ENCODE data around the gene SHISAL1.

SHISAL1 gene

DNA sequence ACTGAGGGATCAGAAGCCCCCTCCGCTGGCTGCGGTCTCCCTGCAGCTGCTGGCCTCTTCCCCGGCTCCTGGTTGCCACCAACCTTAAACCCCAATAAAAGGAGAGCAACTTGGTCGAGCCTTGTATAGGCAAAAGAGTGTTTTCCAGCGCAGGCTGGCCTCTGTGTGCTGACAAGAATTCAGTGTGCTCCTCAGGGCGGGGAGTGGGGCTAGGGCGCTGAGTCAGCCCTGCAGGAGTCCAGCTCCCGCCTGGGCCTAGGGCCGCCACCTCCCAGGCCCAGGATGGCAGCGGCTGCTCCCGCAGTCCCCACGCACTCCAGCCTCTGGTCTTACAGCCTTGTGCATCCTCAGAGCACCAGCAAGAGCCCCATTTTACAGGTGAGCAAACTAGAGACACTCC is at the start of gene SHISAL1:
TSS of gene SHISAL1 (minus strand) at position 186 of the 400 bp plus-strand sequence. CDS start 12,006 bp downstream, outside the sequence.
- DNase-seq = no peak

DNA sequence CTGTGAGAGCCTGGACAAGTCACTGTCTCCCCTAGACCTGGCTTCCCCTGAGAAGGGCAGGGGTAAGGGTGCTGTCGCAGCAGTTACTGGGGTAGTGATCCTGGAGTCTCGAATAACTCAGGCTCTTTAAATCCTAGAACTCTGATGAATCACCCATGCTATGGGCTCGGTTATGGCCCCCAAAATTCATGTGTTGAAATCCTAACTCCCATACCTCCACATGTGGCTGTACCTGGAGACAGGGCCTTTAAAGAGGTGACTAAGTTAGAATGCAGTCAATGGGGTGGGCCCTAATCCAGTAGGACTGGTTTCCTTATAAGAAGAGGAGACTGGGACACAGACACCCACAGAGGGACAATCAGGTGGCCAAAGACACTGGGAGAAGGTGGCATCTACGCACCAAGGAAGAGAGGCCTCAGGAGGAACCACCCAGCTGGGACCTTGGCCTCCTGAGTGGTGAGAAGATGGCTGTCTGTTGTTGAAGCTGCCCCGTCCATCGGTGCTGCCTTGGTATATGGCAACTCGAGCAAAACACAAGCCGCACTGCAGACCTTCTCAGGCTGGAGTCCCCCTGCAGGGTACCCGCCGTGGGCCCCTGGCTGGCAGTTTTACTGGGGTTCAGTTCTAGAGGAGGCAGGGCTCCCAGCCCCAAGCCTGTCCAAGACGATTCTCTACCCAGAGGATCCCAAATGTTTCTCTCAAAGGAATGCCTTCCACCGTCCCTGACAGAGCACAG is 48.8 kb upstream of the SHISAL1 start:
- DNase-seq = no peak

DNA sequence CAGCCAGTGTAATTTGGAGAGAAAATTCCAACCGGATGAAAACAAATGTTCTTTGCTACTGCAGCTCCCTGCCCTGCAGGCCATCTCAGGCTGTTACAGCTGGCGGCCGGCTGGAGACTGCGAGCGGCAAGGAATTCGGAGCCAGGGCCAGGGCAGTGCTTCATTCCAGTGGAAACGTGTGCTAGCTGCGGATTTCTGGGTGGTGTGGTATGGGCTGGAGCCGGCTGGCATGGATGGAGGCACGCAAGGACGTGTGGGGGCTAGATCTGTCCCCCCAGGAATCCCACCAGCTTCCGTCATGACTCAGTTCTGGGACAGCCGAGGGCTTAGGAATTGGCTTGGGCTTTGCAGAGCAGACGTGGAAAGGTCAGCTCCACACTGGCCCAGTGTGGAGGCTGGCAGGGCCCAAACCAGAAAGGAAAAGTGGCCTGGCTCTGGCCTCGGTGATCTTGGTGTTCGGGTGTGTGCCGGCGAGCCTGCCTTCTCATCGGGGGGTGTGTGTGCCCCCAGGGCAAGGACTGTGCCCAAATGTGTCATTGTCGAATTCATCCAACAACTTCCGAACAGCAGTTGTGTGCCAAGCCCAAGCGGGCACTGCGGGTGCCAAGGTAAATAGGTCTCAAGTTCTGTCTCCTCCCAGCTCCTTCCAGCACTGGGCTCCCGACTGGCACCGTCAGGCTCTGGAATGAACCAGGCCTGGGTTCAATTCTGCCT is 48.1 kb upstream of the SHISAL1 start:
- DNase-seq = no peak

DNA sequence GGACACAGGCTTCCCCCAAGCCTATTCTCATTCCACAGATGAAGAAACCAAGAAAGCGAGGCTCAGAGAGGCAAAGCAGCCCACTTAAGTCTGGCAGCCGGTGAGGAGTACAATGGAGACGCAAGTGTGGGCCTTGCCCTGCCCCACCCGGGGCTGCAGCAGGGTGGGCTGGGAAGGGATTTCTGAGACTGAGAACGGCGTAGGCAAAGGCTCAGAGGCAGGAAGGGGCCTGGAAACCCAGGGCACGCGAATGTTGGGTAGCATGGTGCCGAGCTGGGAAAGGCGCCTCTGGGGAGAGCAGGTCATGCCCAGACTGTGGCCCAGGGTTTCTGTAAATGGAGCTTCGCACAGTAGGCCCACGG is 47.5 kb upstream of the SHISAL1 start:
- DNase-seq = no peak

DNA sequence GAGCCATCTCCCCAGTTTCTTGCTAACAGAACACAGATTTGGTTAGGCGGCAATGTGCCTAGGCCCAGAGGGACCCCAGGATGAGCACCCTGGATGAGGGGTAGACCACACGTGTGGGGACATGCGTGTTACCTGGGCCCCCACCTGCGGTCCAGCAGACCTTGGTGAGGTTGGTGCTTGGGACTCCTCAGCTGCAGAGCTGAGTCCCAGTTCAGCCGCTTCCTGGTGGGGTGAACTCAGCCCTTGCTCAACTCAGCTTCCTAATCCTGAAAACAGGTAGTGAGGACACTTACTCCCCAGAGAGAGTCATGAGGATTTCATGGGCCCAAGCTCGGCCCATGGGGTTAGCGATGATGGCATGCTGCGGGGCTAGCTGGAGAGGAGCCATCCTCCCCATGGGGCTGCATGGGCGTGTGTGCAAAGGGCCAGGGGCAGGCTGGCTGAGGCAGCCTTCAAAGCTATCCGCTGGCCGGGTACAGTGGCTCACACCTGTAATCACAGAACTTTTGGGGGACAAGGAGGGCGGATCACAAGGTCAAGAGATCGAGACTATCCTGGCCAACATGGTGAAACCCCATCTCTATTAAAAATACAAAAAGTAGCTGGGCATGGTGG is 46.9 kb upstream of the SHISAL1 start:
- DNase-seq = no peak

DNA sequence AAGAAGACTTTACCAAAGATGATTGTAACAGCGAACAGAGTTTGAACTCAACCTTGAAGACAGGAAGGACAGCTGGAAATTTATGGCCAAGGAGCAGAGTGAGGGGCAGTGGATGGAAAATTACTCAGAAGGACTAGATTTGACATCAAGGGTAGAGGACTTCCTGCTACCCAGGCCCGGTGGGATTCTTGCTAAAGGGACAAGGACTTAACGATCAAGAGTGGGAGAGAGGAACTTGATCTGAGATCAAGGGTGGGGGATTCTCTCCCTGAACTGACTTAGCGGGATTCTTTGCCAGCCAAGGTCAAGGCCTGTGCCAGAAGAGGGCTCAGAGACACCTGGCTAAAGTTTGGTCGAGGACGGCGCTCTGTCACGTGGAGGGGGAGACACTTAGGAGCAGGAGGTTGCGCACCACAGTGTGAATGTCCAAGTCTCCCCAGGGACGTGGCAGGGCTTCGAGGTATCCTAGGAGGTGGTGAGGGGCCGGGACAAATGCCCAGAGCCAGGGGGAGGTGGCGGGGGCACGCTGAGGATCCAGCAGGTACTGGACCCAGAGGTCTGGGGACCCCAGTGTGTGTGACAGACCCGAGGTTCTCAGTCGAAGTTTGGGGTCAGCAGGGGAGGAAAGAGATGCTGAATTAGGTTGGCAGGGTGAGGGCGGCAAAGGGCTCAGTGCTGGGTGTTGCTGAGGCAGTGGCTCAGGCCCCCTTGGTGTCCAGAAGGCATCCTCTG is 46.1 kb upstream of the SHISAL1 start:
- no peak for DNase-seq

DNA sequence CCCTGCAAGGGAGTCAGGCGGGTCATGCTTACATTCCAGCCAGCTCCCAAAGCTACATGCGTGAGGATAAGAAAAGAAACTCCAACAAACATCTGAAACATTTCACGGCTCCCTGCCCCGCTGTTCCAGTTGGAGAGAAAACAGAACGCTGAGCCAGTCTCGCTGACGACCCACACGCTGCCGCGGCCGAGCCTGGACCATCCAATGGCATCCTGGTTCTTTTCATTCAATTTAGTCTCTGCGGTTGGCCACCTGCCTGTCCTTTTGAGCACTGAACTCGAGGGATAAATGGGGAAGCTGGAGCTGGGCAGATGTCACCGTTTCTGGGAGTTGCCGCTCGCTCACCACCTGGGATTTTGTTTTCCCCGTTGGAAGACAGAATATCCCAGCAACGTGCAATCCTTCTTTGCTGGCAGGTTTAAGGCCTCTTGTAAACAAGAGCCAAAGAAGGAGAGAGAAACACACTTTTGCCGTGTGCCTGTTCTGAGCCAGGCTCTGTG is 45.3 kb upstream of the SHISAL1 start:
- DNase-seq = no peak

DNA sequence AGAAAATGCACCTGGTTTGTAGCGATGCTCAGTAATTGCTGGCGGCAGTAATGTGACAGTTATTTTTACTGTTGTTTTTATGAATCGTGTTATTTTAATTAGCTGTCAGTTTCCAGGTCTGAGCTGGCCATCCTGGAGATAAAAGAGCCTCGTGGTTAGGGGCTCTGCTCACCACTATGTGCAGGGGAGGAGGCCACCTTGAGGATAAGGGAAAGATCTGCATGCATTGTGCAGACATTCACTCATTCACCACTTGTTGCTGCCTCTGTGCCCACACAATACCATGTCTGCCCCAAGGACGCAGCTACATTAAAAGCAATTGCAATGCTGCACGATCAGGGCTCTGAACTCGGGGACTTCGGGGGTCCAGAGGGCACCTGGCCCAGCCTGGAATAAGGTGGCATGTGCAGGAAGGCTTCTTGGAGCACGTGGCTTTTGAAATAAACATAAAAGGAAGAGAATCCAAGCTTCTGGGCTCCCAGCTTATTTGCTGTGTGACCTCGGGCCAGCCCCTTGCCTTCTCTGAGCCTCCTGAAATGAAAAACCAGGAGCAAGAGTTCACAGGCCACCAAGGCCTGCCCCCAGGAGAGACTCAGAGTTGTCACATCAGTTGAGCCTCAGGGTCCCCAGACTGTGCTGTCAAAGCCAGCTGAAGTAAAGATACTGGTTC is 44.7 kb upstream of the SHISAL1 start:
- no peak for DNase-seq

DNA sequence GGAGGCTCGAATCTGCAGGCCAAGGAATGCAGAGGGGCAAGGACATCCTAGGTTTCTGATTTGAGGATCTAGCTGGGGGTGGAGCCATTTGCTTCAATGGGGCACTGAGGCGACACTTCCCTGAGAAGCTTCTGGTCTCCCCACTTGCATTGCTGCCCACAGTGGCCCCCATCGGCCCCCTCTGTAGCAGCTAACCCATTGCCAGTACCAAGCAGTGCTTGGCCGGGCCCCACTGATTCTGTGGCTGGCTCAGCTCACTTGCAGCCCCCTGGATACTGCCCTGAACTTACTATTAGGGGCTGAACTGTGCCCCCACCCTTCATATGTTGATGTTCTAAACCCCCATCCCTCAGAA is 42.9 kb upstream of the SHISAL1 start:
- DNase-seq = no peak

DNA sequence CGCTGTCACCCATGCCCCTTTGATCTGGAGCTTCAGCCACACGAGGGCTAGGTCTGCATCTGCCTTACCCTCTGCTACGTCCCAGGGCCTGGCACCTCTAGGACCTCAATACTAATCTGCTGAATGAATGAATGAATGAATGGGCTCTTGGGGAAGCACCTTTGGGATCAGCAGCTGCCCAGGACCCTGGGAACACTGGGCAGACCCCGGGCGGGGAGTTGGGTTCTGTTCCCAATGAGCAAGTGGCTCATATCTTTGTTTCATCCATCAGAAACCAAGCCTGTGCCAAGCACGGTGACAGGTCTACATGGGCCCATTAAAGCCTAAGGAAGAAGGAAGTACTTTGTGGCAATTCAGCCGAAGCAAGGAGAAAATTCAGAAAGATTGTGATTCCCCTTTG is 41.5 kb upstream of the SHISAL1 start:
- no peak for DNase-seq

DNA sequence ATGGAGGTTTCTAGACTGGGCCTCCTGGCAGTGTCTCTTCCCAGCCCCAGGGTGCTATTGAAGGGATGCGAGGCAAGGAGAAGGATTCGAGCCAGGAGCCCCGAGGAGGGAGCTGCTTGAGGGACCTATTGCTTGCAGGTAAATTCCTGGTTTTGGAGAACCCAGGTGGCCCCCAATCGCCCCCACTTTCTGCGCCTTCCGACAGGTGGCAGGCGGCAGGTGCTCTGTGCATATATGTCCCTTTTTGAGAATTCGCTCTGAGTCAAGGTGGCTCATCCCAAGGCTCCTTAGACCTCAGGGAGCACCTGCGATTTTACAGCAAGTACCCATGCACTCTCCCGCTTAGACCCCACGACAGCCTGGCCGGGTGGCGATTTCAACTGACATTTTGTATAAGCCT is 40.3 kb upstream of the SHISAL1 start:
- DNase-seq = no peak

DNA sequence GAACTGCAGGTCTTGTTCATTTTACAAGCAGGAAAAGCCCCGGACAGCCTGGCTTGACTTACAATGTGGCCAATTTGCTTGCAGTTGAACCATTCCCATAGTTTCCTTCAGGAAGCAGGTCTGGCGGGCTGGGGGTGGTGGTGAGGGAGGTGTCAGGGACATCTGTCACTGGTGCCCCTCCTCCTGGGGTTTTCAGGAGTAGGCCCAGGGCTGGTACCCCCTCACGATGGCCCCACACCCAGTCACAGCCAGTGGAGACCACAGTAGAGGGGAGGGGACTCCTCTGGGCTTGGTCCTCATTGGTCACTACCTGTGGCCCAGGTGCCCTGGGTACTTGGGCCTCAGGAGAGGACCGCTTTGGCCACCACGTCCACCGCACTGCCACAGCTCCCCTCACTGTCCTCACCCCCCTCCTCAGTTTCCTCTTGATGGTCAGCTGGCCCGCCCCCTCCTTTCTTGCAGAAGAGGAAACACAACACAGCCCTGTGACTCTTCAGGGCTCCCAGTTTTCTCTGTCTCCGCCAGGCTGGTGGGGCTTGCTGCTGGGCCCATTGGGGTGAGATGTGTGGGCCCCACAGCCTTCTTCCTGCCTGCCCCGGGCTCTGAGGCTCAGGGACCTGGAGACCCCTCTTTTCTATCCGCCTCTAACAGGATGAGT is 39.8 kb upstream of the SHISAL1 start:
- no peak for DNase-seq

DNA sequence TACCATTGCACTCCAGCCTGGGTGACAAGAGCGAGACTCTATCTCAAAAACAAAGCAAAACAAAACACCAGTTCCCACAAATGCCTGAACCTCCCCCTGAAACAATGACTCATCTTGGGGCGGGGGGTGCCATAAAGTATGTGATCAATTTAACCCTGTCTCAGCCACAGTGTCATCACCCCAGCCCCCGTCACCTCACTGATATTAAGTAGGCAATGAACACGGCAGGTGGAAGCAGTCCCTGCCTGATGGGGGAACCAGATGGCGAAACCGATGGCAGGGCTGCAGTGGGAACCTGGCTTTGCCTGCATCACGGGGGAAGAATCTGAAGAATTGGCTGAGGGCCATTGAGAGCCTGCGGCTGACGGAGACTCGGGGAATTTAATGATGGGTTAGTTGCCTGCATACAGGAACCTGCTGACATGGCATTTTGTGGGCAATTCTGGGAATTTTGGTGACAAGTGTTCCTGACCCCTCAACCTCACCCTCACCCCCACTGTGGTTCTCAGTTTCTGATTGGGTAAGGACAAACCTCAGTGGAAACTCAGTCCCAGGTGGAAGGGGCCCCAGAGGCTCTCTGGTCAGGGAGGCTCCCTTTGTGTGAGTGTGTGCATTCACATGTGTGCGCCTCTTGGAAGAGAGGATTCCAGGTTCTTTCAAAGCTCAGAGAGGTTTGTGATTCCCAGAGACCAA is 39.1 kb upstream of the SHISAL1 start:
- no peak for DNase-seq

DNA sequence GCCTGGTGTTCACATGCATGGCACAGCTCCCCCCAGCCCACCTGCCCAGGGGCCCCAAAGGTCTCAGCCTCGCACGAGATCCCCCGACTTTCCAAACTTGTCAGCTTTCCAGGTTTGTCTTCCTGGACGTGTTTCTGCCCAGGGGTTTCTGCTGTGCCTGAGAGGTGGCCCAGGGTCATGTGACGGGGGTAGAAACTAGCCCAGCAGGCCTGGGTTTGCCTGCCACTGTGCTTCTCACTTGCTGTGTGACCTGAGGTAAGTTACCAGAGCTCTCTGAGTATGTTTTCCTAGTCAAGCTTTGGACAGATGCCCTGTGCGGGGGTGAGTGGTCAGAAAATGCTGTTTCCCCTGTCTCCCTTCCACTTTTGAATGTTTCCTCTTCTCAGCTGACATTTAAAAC is 38.3 kb upstream of the SHISAL1 start:
- DNase-seq = no peak

DNA sequence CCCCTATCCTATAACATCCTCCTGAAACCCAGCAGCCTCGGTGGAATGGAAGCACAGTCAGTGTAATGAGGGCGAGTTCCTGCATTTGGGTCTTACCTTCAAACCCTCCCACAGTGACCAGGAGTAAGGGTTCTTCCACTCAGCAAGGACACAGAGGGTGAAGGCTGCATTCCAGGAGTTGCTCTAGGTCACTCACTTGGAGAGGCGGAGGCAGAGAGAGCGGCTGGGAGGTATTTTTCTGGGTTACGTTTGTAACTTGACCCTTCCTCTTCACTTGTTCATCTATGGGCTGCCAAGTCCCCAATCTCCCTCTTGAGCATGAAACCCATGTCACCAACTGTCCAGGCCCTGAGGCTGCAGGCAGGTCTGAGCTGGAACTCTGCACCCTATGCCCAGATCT is 36.8 kb upstream of the SHISAL1 start:
- no peak for DNase-seq

DNA sequence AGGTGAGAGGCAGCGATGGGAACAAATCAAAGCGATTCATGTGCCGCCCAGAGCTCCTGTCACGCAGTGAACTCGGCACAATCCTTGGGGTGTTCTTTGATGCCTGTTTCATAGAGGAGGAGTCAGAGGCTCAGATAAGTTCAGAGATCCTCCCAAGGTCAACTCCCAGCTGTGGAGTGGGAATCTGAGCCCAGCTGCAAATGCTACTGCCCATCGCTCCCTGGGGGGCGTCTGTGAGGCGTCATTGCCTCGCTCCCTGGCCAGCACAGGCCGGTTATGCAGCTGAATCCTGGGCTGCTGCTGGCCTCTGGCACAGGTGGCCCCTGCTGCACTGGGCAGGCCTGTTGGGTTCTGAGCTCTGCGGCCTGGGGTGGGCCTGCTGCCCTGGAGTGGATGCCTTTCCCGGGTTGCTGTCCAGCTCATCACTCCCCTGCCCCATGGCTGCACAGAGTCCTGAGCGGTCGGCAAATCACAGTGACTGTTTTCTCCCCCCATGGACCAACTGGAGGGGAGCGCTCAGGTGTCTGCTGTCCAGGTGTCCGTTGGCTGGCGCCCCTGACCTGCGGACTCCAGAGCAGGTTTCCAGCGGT is 36.3 kb upstream of the SHISAL1 start:
- DNase-seq = no peak

DNA sequence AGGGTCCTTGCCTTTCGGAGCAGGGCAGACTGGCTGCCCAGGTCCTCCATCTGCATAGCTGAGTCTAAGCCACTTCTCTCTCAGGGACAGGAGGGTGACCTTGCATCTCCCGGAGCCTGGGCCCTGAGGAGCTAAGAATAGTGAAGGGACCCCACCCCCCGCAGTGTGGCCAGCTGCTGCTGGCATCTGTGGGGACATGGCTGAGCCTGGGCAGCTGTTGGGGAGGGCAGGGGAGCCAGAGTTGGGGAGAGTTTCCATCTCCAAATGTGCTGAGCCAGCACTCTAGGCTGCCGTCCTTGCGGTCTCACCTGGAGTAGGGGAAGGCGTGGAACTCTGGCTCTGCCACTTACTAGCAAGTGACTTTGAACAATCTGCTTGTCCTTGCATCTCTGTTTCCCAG is 34.8 kb upstream of the SHISAL1 start:
- no peak for DNase-seq

DNA sequence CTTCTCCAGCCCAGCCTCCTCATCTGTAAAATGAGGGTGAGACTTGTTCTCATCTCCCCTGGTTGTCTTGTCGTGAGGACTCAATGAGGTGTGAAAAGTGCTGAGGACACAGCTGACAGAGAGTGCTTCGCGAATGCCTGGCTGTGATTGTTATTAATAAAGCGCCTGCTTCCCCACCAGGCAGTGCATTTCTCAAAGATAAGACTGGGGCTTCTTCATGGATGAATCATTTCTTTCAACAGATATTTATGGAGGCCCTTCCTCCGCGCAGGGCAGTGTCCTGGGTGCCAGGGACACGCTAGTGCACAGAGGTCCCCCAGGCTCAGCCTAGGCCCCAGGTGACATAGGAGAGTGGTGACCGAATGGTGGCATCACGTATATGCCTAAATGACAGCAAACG is 34.3 kb upstream of the SHISAL1 start:
- DNase-seq = no peak

DNA sequence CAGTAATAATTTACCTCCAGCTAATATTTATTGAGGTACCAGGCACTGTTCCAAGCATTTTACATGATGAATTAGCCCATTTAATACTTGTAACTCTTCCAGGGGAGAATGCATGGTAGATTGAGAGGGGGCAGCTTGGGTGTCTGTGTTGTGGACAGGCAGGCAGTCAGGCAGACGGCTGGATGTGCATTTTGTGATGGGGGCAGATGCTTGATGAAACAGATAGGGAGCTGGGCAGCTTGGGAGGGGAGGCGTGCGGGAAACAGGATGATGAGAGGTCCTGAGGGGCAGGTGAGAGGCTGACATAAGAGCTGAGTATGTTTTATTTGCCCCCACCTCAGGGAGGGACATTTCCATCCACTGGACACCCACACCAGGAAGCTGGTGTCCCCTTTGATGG is 33.1 kb upstream of the SHISAL1 start:
- DNase-seq = no peak

DNA sequence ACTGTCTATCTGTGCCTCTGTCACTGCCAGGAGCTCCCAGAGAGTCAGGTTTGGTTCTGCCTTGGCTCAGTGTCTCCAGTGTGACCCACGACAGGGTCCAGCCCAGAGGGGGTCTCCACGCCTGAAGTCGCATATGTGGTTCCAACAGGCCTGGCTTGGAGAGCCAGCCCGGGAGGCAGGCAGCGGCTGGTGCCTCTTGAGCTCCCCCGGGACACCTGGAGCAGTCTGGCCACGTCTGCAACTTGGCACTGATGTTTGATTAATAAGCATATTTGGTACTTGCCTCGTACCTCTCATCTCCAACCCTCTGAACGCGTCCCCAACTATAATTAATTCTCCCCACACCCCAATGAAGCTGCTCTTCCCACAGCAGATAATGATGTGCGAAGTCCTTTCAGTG is 31.7 kb upstream of the SHISAL1 start:
- DNase-seq = no peak

DNA sequence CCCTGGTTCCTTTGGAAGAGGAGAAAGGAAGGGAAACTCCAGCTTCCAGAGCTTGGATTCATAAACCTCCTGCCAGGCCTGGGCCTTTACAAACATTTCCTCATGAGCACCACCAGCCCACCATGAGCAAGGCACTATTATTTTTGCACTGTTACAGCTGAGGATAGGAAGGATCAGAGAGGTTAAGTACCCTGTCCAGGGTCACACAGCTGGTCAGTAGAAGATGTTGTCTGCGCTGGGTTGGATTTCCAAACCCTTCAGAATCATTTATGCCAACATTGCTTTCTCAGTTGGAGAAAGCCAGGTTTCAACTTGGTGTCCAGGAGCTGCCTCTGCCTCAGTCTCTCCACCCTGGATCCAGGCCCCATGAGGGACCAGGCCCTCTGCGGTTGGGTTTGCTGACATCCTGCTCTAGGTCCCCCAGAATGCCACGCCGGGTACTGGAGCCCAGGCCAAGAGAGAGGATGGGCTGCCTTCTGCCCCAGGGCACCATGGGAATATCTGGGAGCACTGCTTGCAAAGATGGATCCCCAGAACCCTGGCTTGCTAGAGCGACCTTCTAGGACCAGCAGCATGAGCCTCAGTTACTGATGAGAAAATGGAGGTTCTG is 29.7 kb upstream of the SHISAL1 start:
- no peak for DNase-seq

Measured in NCI-H1048 (cell line).